Activated naive CD4-positive, alpha-beta T cell treated with anti-CD3 and anti-CD28 coated beads, Interleukin-2, amount 10 ng/mL, durations not matched to agents 7 days and 5 days (primary cell): ENCODE results near the gene CCND1.

Experiments used
- CTCF ChIA-PET: fragments of 350-600 bp; sonication (Branson Sonifier 250); formaldehyde crosslinking; loops from one replicate; lab custom pipeline; 2021; ENCODE audit warnings: antibody characterized with exemption; lab: Charles Lee
- DNase-seq: peaks from one replicate; pipeline ENCODE4 v3.0.0-alpha.2; 2020
- H3K27ac Mint-ChIP-seq: one replicate; pipeline ENCODE4 v1.8.0; 2021; ENCODE audit warnings: mild to moderate bottlenecking, moderate library complexity, mixed read lengths
- H3K27me3 Mint-ChIP-seq: one replicate; pipeline ENCODE4 v1.8.0; 2021; ENCODE audit warnings: mild to moderate bottlenecking, mixed read lengths
- H3K36me3 Mint-ChIP-seq: one replicate; pipeline ENCODE4 v1.8.0; 2021; ENCODE audit warnings: mixed read lengths
- H3K4me1 Mint-ChIP-seq: one replicate; pipeline ENCODE4 v1.8.0; 2021; ENCODE audit warnings: mixed read lengths
- H3K4me3 Mint-ChIP-seq: one replicate; pipeline ENCODE4 v1.8.0; 2021; ENCODE audit warnings: mild to moderate bottlenecking, moderate library complexity, mixed read lengths
- H3K9me3 Mint-ChIP-seq: one replicate; pipeline ENCODE4 v1.8.0; 2021; ENCODE audit warnings: mixed read lengths

Gene CCND1

GRCh38 chr11:69642549-69642912 lies 1.6 kb downstream of the CCND1 start:
- Mint-ChIP-seq H3K27ac (no peak overlapping the region), H3K36me3 (no peaks in the 10 kb centered on the region), H3K4me1 (peaks cover 19% of the 10 kb centered on the region), H3K9me3 (no peaks in the 10 kb centered on the region), H3K27me3 (peaks cover 67% of the 10 kb centered on the region), H3K4me3 (peak overlapping the region; percentile 50)
- DNase-seq = peak; percentile 70
- CTCF ChIA-PET = interaction anchor here (1.0 to 3.3 kb wide), 4 partner anchors 17 to 541 kb away, joined by 3 to 9 read pairs (median 6); no protein-coding TSS in a partner anchor

GRCh38 chr11:69642913-69643632 lies 2.1 kb downstream of the CCND1 start:
- Mint-ChIP-seq H3K27ac (no peak overlapping the region), H3K27me3 (peaks cover 62% of the 10 kb centered on the region), H3K36me3 (no peaks in the 10 kb centered on the region), H3K4me3 (peak overlapping the region; percentile 71), H3K4me1 (peaks cover 15% of the 10 kb centered on the region), H3K9me3 (no peaks in the 10 kb centered on the region)
- peak; percentile 78 for DNase-seq
- CTCF ChIA-PET = interaction anchor here (0.6 to 3.3 kb wide), 5 partner anchors 17 to 674 kb away, joined by 3 to 9 read pairs (median 3); no protein-coding TSS in a partner anchor

GRCh38 chr11:69643646-69644045 lies 2.7 kb downstream of the CCND1 start:
- CTCF ChIA-PET = interaction anchor here (0.6 to 3.3 kb wide), 5 partner anchors 30 to 675 kb away, joined by 3 to 9 read pairs (median 5); no protein-coding TSS in a partner anchor
- DNase-seq = no peak
- Mint-ChIP-seq H3K27ac (no peak overlapping the region), H3K36me3 (no peaks in the 10 kb centered on the region), H3K4me3 (peak overlapping the region; percentile 69), H3K27me3 (peaks cover 56% of the 10 kb centered on the region), H3K9me3 (no peaks in the 10 kb centered on the region), H3K4me1 (peaks cover 12% of the 10 kb centered on the region)

- peak overlapping the region; percentile 69 for H3K4me3 Mint-ChIP-seq
- peaks cover 10% of the 10 kb centered on the region for H3K4me1 Mint-ChIP-seq
- H3K27ac Mint-ChIP-seq = no peak overlapping the region
Observed at GRCh38 chr11:69644071-69644961, 3.4 kb downstream of the CCND1 start.

GRCh38 chr11:69644962-69645675 lies 4.2 kb downstream of the CCND1 start:
- peaks cover 10% of the 10 kb centered on the region for H3K4me1 Mint-ChIP-seq
- no peak overlapping the region for H3K4me3 Mint-ChIP-seq
- peak; percentile 18 for DNase-seq
- H3K27me3 Mint-ChIP-seq = peaks cover 41% of the 10 kb centered on the region
- no peaks in the 10 kb centered on the region for H3K9me3 Mint-ChIP-seq
- no peak overlapping the region for H3K27ac Mint-ChIP-seq
- H3K36me3 Mint-ChIP-seq = no peaks in the 10 kb centered on the region
- CTCF ChIA-PET = interaction anchor here (0.5 to 3.3 kb wide), 4 partner anchors 10 to 863 kb away, joined by 3 to 9 read pairs (median 4); no protein-coding TSS in a partner anchor

More at GRCh38 chr11:69644071-69644961, 3.4 kb downstream of the CCND1 start:
- CTCF ChIA-PET = interaction anchor here (0.5 to 3.3 kb wide), 3 partner anchors 30 to 862 kb away, joined by 3 to 9 read pairs (median 5); no protein-coding TSS in a partner anchor
- Mint-ChIP-seq H3K9me3 (no peaks in the 10 kb centered on the region), H3K36me3 (no peaks in the 10 kb centered on the region), H3K27me3 (peaks cover 49% of the 10 kb centered on the region)
- DNase-seq = no peak

GRCh38 chr11:69645801-69646492 lies 5.0 kb downstream of the CCND1 start:
- H3K27ac Mint-ChIP-seq = no peak overlapping the region
- H3K27me3 Mint-ChIP-seq = peaks cover 33% of the 10 kb centered on the region
- CTCF ChIA-PET = interaction anchor here (1.9 kb wide), 1 partner anchor 9 kb away, joined by 4 read pairs; no protein-coding TSS in a partner anchor
- H3K36me3 Mint-ChIP-seq = no peaks in the 10 kb centered on the region
- H3K9me3 Mint-ChIP-seq = no peaks in the 10 kb centered on the region
- H3K4me1 Mint-ChIP-seq = peaks cover 5% of the 10 kb centered on the region
- DNase-seq = peak; percentile 18
- H3K4me3 Mint-ChIP-seq = no peak overlapping the region

- no peak for DNase-seq
- no peaks in the 10 kb centered on the region for H3K36me3 Mint-ChIP-seq
- peaks cover 26% of the 10 kb centered on the region for H3K27me3 Mint-ChIP-seq
- H3K4me3 Mint-ChIP-seq = no peak overlapping the region
- no peaks in the 10 kb centered on the region for H3K9me3 Mint-ChIP-seq
- H3K27ac Mint-ChIP-seq = no peak overlapping the region
- CTCF ChIA-PET = interaction anchor here (1.9 kb wide), 1 partner anchor 9 kb away, joined by 4 read pairs; no protein-coding TSS in a partner anchor
- H3K4me1 Mint-ChIP-seq = no peaks in the 10 kb centered on the region
Observed at GRCh38 chr11:69646493-69647389, 5.8 kb downstream of the CCND1 start.

- CTCF ChIA-PET = interaction anchor here (1.9 kb wide), 1 partner anchor 8 kb away, joined by 4 read pairs; no protein-coding TSS in a partner anchor
- H3K4me3 Mint-ChIP-seq = no peak overlapping the region
- H3K9me3 Mint-ChIP-seq = no peaks in the 10 kb centered on the region
- H3K27me3 Mint-ChIP-seq = peaks cover 23% of the 10 kb centered on the region
- no peaks in the 10 kb centered on the region for H3K36me3 Mint-ChIP-seq
- no peak for DNase-seq
- no peak overlapping the region for H3K27ac Mint-ChIP-seq
- H3K4me1 Mint-ChIP-seq = no peaks in the 10 kb centered on the region
Observed at GRCh38 chr11:69647390-69647748, 6.4 kb downstream of the CCND1 start.

GRCh38 chr11:69647761-69648497 lies 7.0 kb downstream of the CCND1 start:
- H3K4me1 Mint-ChIP-seq = no peaks in the 10 kb centered on the region
- DNase-seq = no peak
- H3K36me3 Mint-ChIP-seq = no peaks in the 10 kb centered on the region
- no peaks in the 10 kb centered on the region for H3K9me3 Mint-ChIP-seq
- peaks cover 20% of the 10 kb centered on the region for H3K27me3 Mint-ChIP-seq
- H3K27ac Mint-ChIP-seq = no peak overlapping the region
- no peak overlapping the region for H3K4me3 Mint-ChIP-seq
- CTCF ChIA-PET = no interaction called here

GRCh38 chr11:69648679-69649575 lies 8.0 kb downstream of the CCND1 start:
- H3K4me3 Mint-ChIP-seq = no peak overlapping the region
- H3K36me3 Mint-ChIP-seq = no peaks in the 10 kb centered on the region
- peaks cover 10% of the 10 kb centered on the region for H3K27me3 Mint-ChIP-seq
- H3K4me1 Mint-ChIP-seq = no peaks in the 10 kb centered on the region
- H3K27ac Mint-ChIP-seq = no peak overlapping the region
- DNase-seq = no peak
- no peaks in the 10 kb centered on the region for H3K9me3 Mint-ChIP-seq
- CTCF ChIA-PET = no interaction called here

GRCh38 chr11:69649576-69649900 lies 8.6 kb downstream of the CCND1 start:
- no peaks in the 10 kb centered on the region for H3K9me3 Mint-ChIP-seq
- peaks cover 8% of the 10 kb centered on the region for H3K27me3 Mint-ChIP-seq
- no peak overlapping the region for H3K4me3 Mint-ChIP-seq
- H3K4me1 Mint-ChIP-seq = no peaks in the 10 kb centered on the region
- CTCF ChIA-PET = no interaction called here
- DNase-seq = no peak
- H3K36me3 Mint-ChIP-seq = no peaks in the 10 kb centered on the region
- no peak overlapping the region for H3K27ac Mint-ChIP-seq
